HepG2 (cell line): ENCODE measurements around the gene GPALPP1. TPM values are rescaled to one million over a fixed set of nuclear protein-coding genes. Genes with fewer than 3 reads are reported as not detected.

Experiments
- BRD4 ChIP-seq: sonication (generic); formaldehyde crosslinking; IDR thresholded peaks from 2 replicates; pipeline ENCODE4 v1.4.0; 2020; ENCODE audit warnings: missing genetic modification reagents
- CREB1 ChIP-seq, 2 experiments: fragments of 450-650 bp in 1 of 2; IDR thresholded peaks; 2 replicates each; pipeline ENCODE4 v1.6.1; 2016 to 2017; ENCODE audit warnings: control low read depth in 1 of 2, mild to moderate bottlenecking in 1 of 2, missing compliant biosample characterization in 1 of 2, missing genetic modification characterization in 1 of 2
- DZIP1 ChIP-seq: sonication (generic); formaldehyde crosslinking; IDR thresholded peaks from 2 replicates; pipeline ENCODE4 v1.5.0; 2020; ENCODE audit warnings: mild to moderate bottlenecking, missing genetic modification reagents
- HNF4A ChIP-seq: sonication (generic); formaldehyde crosslinking; IDR thresholded peaks from 2 replicates; pipeline ENCODE4 v1.4.0; 2020; ENCODE audit warnings: missing genetic modification reagents
- JARID2 ChIP-seq: sonication (generic); formaldehyde crosslinking; IDR thresholded peaks from 2 replicates; pipeline ENCODE4 v1.8.1; 2023; ENCODE audit warnings: missing genetic modification reagents, inconsistent platforms; ENCODE audit not compliant: insufficient replicate concordance
- NFE2 ChIP-seq: sonication (generic); formaldehyde crosslinking; IDR thresholded peaks from 2 replicates; pipeline ENCODE4 v1.4.0; 2020; ENCODE audit warnings: missing genetic modification reagents
- PHF20 ChIP-seq: sonication (generic); formaldehyde crosslinking; IDR thresholded peaks from 2 replicates; pipeline ENCODE4 v1.5.0; 2020; ENCODE audit warnings: mild to moderate bottlenecking, missing genetic modification reagents
- TAF1 ChIP-seq: sonication (generic); formaldehyde crosslinking; IDR thresholded peaks from 2 replicates; pipeline ENCODE4 v1.4.0; 2020; ENCODE audit warnings: missing genetic modification reagents
- TGIF2 ChIP-seq: IDR thresholded peaks from 2 replicates; pipeline ENCODE4 v1.6.1; 2016; ENCODE audit warnings: control low read depth, missing compliant biosample characterization
- THRA ChIP-seq: sonication (generic); formaldehyde crosslinking; IDR thresholded peaks from 2 replicates; pipeline ENCODE4 v1.4.0; 2020; ENCODE audit warnings: missing genetic modification reagents, borderline replicate concordance
- TRAFD1 ChIP-seq: sonication (generic); formaldehyde crosslinking; IDR thresholded peaks from 2 replicates; pipeline ENCODE4 v1.5.1; 2020; ENCODE audit warnings: missing genetic modification reagents, mild to moderate bottlenecking, borderline replicate concordance
- ZNF609 ChIP-seq: sonication (generic); formaldehyde crosslinking; IDR thresholded peaks from 2 replicates; pipeline ENCODE4 v1.4.0; 2020; ENCODE audit warnings: mild to moderate bottlenecking, missing genetic modification reagents, borderline replicate concordance
- ZNF761 ChIP-seq: sonication (generic); formaldehyde crosslinking; conservative IDR thresholded peaks from 2 replicates; pipeline ENCODE4 v1.4.0; 2020; ENCODE audit warnings: mild to moderate bottlenecking, missing genetic modification reagents
- ZNF777 ChIP-seq: sonication (generic); formaldehyde crosslinking; IDR thresholded peaks from 2 replicates; pipeline ENCODE4 v1.4.0; 2020; ENCODE audit warnings: missing genetic modification reagents
- polyA plus RNA-seq, 8 experiments: library from polyadenylated mRNA; depleted of rRNA in 3 of 8; stranded (reverse) in 7 of 8; unstranded in 1 of 8; fragments of >200 nt; fragmentation: Illumina TruSeq in 4 of 8; extraction: Trizol in 4 of 8; gene quantifications; 2 replicates each; pipeline versions ENCODE4 v1.2.1 to v1.2.3, GENCODE V29; 2011 to 2016; ENCODE audit warnings: low read depth in 4 of 8, missing spikeins in 1 of 8, mixed read lengths in 1 of 8; ENCODE audit not compliant: insufficient read depth in 1 of 8
- total RNA-seq, 5 experiments: library from RNA; depleted of rRNA; stranded (reverse); fragments of >200 nt; fragmentation: Illumina TruSeq; extraction: Trizol; gene quantifications; 2 replicates each; pipeline ENCODE4 v1.2.3, GENCODE V29; 2016; ENCODE audit warnings: low read depth in 1 of 5

GPALPP1 gene
- total and polyA plus RNA-seq, 2 of the 13 experiments (the other 11 are each of a cell fraction or from before 2014, with no cell fraction given) = 12.1 to 23.1 TPM

- peak; percentile 41; the same call in 1 of the 2 replicates for TF ChIP-seq ZNF609 (CRISPR knock-in tag)
- no peak; the same call in 1 of the 2 replicates for TF ChIP-seq NFE2 (CRISPR knock-in tag)
- TF ChIP-seq BRD4 (CRISPR knock-in tag) = no peak; the same call in 1 of the 2 replicates
- peak; percentile 50; the same call in 1 of the 2 replicates for TF ChIP-seq ZNF777 (CRISPR knock-in tag)
- no peak for TF ChIP-seq TRAFD1 (CRISPR knock-in tag)
- peak; percentile 98 for TF ChIP-seq CREB1 (IDR thresholded peaks at IDR 0.05)
- peak; percentile 100 for TF ChIP-seq CREB1 (CRISPR knock-in tag; IDR thresholded peaks at IDR 0.05)
- no peak for TF ChIP-seq JARID2 (CRISPR knock-in tag)
- TF ChIP-seq DZIP1 (CRISPR knock-in tag) = no peak
- peak; percentile 87; the same call in 1 of the 2 replicates for TF ChIP-seq ZNF761 (CRISPR knock-in tag)
- peak; percentile 76; the same call in 1 of the 2 replicates for TF ChIP-seq TGIF2 (CRISPR knock-in tag)
- peak; percentile 98 for TF ChIP-seq PHF20 (CRISPR knock-in tag)
- peak; percentile 81 for TF ChIP-seq TAF1 (CRISPR knock-in tag)
- no peak for TF ChIP-seq THRA
- peak; percentile 87 for TF ChIP-seq HNF4A
These were observed at the start of gene GPALPP1, which contains the start of gene NUFIP1 (continued) for GRCh38 chr13:44989071-44989889.
